T-helper 17 cell (primary cell): Measurements from ENCODE around the gene MACROD2. TPM values are rescaled to one million over a fixed set of nuclear protein-coding genes. Genes with fewer than 3 reads are reported as not detected.

Experiments
- ATAC-seq: fragments of 150-1000 bp; cut with Tn5 transposase; 2 replicates; pipeline ENCODE4 v1.10.0; 2021; ENCODE audit warnings: mild to moderate bottlenecking, moderate library complexity
- DNase-seq, 3 donors: peaks; one replicate each; pipeline versions ENCODE4 v3.0.0 to v3.0.0-alpha.2; 2020 to 2021
- H3K9me3 ChIP-seq: one replicate; pipeline ENCODE4 v1.7.0; 2013; ENCODE audit warnings: low read length, mild to moderate bottlenecking; ENCODE audit not compliant: control insufficient read depth, poor library complexity, severe bottlenecking
- H3K27ac Mint-ChIP-seq: one replicate; pipeline ENCODE4 v1.8.0; 2022; ENCODE audit warnings: mild to moderate bottlenecking, moderate library complexity, mixed read lengths
- H3K27me3 Mint-ChIP-seq: one replicate; pipeline ENCODE4 v1.8.0; 2022; ENCODE audit warnings: mixed read lengths
- H3K36me3 Mint-ChIP-seq: one replicate; pipeline ENCODE4 v1.8.0; 2022; ENCODE audit warnings: low read depth, mixed read lengths
- H3K4me1 Mint-ChIP-seq: one replicate; pipeline ENCODE4 v1.8.0; 2022; ENCODE audit warnings: mild to moderate bottlenecking, mixed read lengths
- H3K4me3 Mint-ChIP-seq: one replicate; pipeline ENCODE4 v1.8.0; 2022; ENCODE audit warnings: mild to moderate bottlenecking, moderate library complexity, mixed read lengths
- total RNA-seq, 4 donors: library from RNA in 2 of 4; stranded (reverse) in 2 of 4; gene quantifications; one replicate each; pipeline ENCODE4 v1.2.3 and lab custom pipeline; 2022 to 2026

MACROD2 gene
- total RNA-seq, 2 donors from 2014 or later, result 0.85 TPM; not detected in 1

DNA sequence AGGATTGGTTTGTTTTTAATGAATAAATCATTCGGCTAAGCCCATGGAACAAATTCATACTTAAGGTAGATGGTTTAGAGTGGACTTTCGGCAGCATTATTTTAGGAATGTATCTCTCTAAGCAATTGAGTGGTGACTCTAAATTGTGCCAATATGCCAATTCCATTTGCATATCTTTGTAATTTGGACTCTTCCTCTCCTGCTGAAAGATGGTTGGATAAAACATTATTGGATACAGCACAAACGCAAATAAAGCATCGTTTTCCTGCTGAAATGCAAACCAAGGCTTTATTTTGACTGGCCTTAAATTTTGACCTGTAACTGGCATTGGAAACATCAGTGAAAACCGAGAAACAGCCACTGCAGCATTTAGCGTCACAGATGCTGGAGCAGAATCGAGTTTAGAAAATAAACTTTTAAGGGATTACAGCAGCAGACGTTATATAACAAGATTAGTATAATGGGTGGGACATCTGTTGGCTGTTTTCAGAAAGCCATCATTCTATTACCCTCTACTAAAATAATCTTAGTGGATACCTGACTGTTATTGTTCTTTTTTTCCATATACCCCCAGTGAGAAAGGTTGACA lies 1852.0 kb downstream of the MACROD2 start:
- Mint-ChIP-seq H3K36me3 (no peaks in the 10 kb centered on the region), H3K4me1 (no peaks in the 10 kb centered on the region), H3K4me3 (no peak overlapping the region), H3K27ac (no peak overlapping the region), H3K27me3 (no peaks in the 10 kb centered on the region)
- DNase-seq (no peak), ATAC-seq (no peak)
- no peaks in the 10 kb centered on the region for H3K9me3 ChIP-seq

- ATAC-seq, result no peak
- H3K27me3 Mint-ChIP-seq, result no peaks in the 10 kb centered on the region
- no peak for DNase-seq
- no peaks in the 10 kb centered on the region for H3K9me3 ChIP-seq
- no peaks in the 10 kb centered on the region for H3K36me3 Mint-ChIP-seq
- H3K27ac Mint-ChIP-seq, result no peak overlapping the region
- no peak overlapping the region for H3K4me3 Mint-ChIP-seq
- no peaks in the 10 kb centered on the region for H3K4me1 Mint-ChIP-seq
Measured at GRCh38 chr20:15848126-15848525, 1852.8 kb downstream of the MACROD2 start.

DNA sequence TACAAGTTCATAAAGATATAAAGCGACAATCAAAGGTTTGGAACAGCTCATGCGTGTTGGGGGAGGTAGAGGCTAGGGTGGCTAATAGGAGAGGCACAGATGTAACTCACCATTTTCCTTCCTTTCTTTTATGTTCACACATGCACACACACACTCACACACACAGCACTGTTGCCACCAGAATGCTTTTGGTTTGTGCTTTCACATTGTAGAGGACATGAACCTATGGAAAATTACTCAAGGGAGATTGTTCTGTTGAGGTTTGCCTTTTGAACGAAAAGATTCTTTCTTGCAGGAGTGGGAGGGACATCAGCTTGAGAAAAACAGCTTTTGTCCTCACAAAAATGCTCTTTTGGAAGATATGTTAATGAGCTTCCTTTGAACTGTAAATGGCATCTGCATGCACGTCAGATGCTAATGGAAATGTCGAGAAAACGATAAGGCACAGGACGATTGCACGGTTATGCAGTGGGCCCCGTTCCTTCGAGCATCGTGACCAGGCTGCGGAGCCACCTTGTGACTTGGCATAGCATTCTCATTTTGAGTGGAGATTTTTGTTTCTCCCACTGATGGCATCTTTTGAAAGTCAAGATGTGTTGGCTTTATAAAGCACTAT lies 1853.8 kb downstream of the MACROD2 start:
- H3K27me3 Mint-ChIP-seq, result no peaks in the 10 kb centered on the region

DNA sequence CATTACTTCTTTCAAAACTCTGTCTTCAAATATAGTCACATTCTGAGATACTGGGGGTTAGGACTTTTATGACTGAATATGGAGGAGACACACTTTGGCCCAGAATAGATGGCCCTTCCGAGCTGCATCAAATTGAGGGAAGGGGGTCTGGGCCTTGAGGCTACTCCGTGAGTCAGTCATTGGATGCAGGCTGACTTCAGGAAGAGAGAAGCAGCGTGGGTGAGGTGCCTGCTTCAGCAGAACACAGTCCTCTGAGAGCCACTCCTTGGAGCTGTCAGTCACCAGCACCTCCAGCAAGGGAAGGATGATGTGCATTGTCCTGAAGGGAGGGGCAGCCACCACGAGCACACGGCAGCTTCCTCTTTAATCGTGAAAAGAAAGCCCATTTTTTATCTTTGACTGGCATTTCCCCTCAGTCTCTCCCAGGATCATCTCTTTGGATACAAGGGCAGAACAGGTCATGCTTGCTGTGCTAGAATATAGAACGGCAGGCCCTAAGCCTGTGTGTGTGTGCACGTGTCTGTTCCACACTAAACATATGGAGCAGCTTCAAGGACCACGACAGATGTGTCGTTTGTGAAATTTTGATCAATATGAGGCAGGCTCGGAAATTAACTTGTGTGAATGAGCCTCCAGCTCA lies 1856.4 kb downstream of the MACROD2 start:
- Mint-ChIP-seq H3K4me3 (no peak overlapping the region), H3K27ac (no peak overlapping the region), H3K27me3 (no peaks in the 10 kb centered on the region), H3K36me3 (no peaks in the 10 kb centered on the region), H3K4me1 (no peaks in the 10 kb centered on the region)
- H3K9me3 ChIP-seq, result no peaks in the 10 kb centered on the region
- ATAC-seq (no peak), DNase-seq (no peak)

More for the DNA sequence above, 1853.8 kb downstream of the MACROD2 start:
- ATAC-seq (no peak), DNase-seq (no peak)
- Mint-ChIP-seq H3K4me1 (no peaks in the 10 kb centered on the region), H3K27ac (no peak overlapping the region), H3K4me3 (no peak overlapping the region), H3K36me3 (no peaks in the 10 kb centered on the region)
- H3K9me3 ChIP-seq, result no peaks in the 10 kb centered on the region

DNA sequence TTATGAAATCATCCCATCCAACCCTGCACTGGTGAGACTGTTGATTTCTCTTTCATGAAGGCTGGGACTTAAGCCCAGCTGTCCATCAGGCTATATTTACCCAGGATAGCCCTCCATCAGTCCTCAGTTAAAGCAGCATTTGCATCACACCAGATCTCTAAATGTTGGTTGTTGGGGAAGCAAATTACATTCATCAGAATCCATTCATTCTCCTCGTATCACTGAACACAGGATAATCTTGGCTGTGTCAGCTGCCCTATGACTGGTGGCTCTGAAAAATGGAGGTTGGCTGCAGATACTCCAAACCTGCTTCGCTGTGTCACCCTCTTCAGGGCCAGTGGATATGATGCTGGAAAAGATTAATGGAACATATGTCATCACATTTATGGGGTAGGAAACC lies 1859.6 kb downstream of the MACROD2 start:
- ATAC-seq, result no peak
- Mint-ChIP-seq H3K4me1 (no peaks in the 10 kb centered on the region), H3K27me3 (no peaks in the 10 kb centered on the region), H3K36me3 (no peaks in the 10 kb centered on the region), H3K4me3 (no peak overlapping the region), H3K27ac (no peak overlapping the region)
- no peaks in the 10 kb centered on the region for H3K9me3 ChIP-seq
- no peak for DNase-seq

DNA sequence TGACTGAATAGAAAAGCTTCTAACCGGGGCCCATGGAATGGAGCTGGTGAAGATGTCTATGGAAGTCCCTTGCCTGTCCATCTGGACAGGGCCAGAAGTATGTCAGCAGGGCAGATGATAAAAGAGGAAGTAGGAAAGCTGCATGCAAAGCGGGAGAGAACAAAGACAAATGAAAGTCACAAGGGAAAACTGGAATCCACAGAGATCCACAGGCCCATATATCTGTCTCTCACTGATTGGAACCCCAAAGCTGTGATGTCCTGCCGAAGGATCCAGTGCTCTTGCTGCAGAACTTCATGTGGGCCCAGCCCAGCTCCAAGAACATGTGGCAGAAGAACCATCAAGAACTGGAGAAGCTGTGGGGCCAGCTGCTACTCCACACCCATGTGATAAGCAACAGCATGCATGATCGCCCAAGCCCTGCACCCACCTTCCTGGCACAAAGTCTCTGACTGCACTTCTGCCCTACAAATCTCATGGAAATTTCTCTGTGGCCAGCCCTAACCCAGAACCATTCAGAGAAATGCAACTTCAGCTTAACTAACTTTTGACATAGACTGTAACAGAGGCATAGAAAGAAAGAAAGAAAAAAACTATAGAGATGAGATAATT lies 1862.0 kb downstream of the MACROD2 start:
- no peaks in the 10 kb centered on the region for H3K36me3 Mint-ChIP-seq
- H3K4me3 Mint-ChIP-seq, result no peak overlapping the region
- H3K4me1 Mint-ChIP-seq, result no peaks in the 10 kb centered on the region
- H3K27me3 Mint-ChIP-seq, result no peaks in the 10 kb centered on the region
- no peaks in the 10 kb centered on the region for H3K9me3 ChIP-seq
- DNase-seq (no peak), ATAC-seq (no peak)
- H3K27ac Mint-ChIP-seq, result no peak overlapping the region

DNA sequence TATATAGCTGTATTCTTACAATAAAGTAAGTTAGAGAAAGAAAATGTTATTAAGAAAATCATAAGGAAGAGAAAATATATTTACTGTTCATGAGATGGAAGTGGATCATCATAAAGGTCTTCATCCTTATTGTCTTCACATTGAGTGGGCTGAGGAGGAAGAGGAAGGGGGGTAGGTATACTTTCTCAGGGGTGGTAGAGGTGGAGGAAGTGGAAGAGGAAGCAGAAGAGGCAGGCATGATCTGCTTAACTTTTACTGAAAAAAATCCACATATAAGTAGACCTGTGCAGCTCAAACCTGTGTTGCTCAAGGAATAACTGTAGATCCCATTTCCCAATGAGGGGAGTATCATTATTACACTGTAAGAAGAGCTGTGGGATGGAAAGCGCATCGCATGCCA lies 1863.7 kb downstream of the MACROD2 start:
- DNase-seq (no peak), ATAC-seq (no peak)
- no peak overlapping the region for H3K4me3 Mint-ChIP-seq
- no peaks in the 10 kb centered on the region for H3K9me3 ChIP-seq
- H3K36me3 Mint-ChIP-seq, result no peaks in the 10 kb centered on the region
- no peak overlapping the region for H3K27ac Mint-ChIP-seq
- no peaks in the 10 kb centered on the region for H3K27me3 Mint-ChIP-seq
- no peaks in the 10 kb centered on the region for H3K4me1 Mint-ChIP-seq

GRCh38 chr20:15860850-15861249 lies 1865.5 kb downstream of the MACROD2 start:
- Mint-ChIP-seq H3K4me1 (no peaks in the 10 kb centered on the region), H3K4me3 (no peak overlapping the region), H3K36me3 (no peaks in the 10 kb centered on the region), H3K27me3 (no peaks in the 10 kb centered on the region), H3K27ac (no peak overlapping the region)
- DNase-seq (no peak), ATAC-seq (no peak)
- no peaks in the 10 kb centered on the region for H3K9me3 ChIP-seq

DNA sequence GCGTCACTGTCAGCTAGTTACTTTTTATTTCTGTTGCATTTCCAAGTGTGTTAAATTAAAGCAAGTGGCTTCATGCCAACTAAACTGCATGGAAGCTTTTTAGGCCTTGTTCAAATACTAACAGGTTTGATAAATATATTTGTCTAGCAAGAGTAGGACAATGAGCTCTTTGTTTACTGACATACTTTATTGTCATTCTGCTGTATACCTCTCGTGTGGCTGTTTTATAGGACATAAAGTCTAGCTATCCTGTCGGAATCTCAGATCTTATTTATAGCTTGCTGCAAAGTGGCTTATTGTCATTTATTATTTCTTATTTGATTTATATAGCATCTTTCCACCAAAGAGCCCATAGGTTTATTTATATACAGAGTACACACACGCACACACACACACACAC lies 1866.9 kb downstream of the MACROD2 start:
- H3K27ac Mint-ChIP-seq, result no peak overlapping the region
- H3K36me3 Mint-ChIP-seq, result no peaks in the 10 kb centered on the region
- H3K4me1 Mint-ChIP-seq, result no peaks in the 10 kb centered on the region
- no peak overlapping the region for H3K4me3 Mint-ChIP-seq
- no peak for ATAC-seq
- H3K9me3 ChIP-seq, result no peaks in the 10 kb centered on the region
- DNase-seq, result no peak
- no peaks in the 10 kb centered on the region for H3K27me3 Mint-ChIP-seq

DNA sequence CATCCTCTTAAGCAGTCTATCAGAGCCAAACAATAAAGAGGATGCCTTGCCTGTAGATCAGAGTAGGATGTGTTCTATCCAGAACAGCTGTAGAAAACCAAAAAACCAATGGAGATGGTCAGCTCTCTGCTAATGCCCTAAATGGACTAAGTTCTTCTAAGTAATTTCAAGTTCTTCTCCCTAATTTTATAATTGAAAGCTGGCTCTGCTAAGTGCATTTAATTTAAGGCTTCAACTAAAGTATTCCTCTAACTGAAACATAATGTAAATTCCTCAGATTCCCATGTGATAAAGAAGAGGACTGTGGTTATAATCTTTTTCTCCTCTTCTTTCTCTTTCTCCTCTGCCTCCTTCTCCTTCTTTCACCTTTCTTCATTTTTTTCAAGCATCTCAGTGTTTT lies 1868.4 kb downstream of the MACROD2 start:
- Mint-ChIP-seq H3K4me3 (no peak overlapping the region), H3K4me1 (no peaks in the 10 kb centered on the region), H3K36me3 (no peaks in the 10 kb centered on the region), H3K27me3 (no peaks in the 10 kb centered on the region), H3K27ac (no peak overlapping the region)
- no peaks in the 10 kb centered on the region for H3K9me3 ChIP-seq
- DNase-seq (no peak), ATAC-seq (no peak)

- DNase-seq (no peak), ATAC-seq (no peak)
- Mint-ChIP-seq H3K27me3 (no peaks in the 10 kb centered on the region), H3K36me3 (no peaks in the 10 kb centered on the region), H3K4me1 (no peaks in the 10 kb centered on the region), H3K4me3 (no peak overlapping the region), H3K27ac (no peak overlapping the region)
- H3K9me3 ChIP-seq, result no peaks in the 10 kb centered on the region
Measured at GRCh38 chr20:15865553-15865952, 1870.2 kb downstream of the MACROD2 start.

DNA sequence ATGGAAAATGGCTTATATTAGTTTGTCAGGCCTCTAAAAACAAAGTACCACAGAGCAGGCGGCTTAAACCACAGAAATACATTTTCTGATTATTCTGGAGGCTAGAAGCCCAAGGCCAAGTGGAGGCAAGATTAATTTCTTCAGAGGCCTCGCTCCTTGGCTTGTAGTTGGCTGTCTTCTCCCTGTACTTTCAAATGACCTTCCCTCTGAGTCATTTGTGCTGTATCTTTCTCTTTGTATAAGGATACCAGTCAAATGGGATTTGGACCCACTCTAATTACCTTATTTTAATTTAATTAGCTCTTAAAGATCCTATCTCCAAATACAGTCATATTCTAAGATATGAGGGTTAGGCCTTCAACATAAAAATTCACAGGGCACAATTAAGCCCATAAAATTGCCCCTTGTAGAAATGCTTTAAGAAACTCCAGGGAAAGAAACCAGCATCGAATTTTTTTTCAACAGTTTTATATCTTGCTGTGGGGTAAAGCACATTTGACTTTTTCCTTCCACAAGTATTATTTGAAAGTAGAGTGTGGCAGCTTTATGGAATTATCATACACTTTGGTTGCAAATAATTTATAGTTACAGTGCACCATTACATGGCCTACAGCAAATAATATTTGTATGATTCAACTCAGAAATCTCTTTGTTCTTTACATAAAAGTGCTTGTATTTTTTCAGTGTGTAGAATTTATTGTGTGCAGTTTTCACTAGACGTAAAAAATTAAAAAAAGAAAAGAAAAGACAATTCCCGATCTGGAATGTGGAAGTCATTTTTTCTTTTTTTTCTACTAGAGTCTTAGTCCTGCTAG lies 1871.8 kb downstream of the MACROD2 start:
- Mint-ChIP-seq H3K27ac (no peak overlapping the region), H3K27me3 (no peaks in the 10 kb centered on the region), H3K4me3 (no peak overlapping the region), H3K4me1 (no peaks in the 10 kb centered on the region), H3K36me3 (no peaks in the 10 kb centered on the region)
- no peak for ATAC-seq
- H3K9me3 ChIP-seq, result no peaks in the 10 kb centered on the region
- no peak for DNase-seq

- H3K9me3 ChIP-seq, result no peaks in the 10 kb centered on the region
- Mint-ChIP-seq H3K4me3 (no peak overlapping the region), H3K4me1 (no peaks in the 10 kb centered on the region), H3K27ac (no peak overlapping the region), H3K27me3 (no peaks in the 10 kb centered on the region), H3K36me3 (no peaks in the 10 kb centered on the region)
- ATAC-seq, result no peak
- no peak for DNase-seq
Measured at GRCh38 chr20:15867899-15868298, 1872.6 kb downstream of the MACROD2 start.
